ENCODE measurements around the gene STX3.

The STX3 gene

GRCh38 chr11:59754859-59755700 lies at the start of gene STX3:
Gene STX3 (plus strand): TSS chr11:59755376. CDS start chr11:59755606, 230 bp downstream.
- DNase-seq (ENCODE audit: low read depth), result peak; percentile 58
- peak within 1 kb of the TSS; percentile 85 for H3K4me3 ChIP-seq (ENCODE audit: low read length)
- TF ChIP-seq, protein P1, sequence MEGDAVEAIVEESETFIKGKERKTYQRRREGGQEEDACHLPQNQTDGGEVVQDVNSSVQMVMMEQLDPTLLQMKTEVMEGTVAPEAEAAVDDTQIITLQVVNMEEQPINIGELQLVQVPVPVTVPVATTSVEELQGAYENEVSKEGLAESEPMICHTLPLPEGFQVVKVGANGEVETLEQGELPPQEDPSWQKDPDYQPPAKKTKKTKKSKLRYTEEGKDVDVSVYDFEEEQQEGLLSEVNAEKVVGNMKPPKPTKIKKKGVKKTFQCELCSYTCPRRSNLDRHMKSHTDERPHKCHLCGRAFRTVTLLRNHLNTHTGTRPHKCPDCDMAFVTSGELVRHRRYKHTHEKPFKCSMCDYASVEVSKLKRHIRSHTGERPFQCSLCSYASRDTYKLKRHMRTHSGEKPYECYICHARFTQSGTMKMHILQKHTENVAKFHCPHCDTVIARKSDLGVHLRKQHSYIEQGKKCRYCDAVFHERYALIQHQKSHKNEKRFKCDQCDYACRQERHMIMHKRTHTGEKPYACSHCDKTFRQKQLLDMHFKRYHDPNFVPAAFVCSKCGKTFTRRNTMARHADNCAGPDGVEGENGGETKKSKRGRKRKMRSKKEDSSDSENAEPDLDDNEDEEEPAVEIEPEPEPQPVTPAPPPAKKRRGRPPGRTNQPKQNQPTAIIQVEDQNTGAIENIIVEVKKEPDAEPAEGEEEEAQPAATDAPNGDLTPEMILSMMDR (conservative IDR thresholded peaks at IDR 0.05; ENCODE audit: low read length), result no peak

GRCh38 chr11:59706518-59707285 lies 48.5 kb upstream of the STX3 start:
- no peak overlapping the region for H3K4me3 ChIP-seq (ENCODE audit: low read length)
- peak; percentile 74 for DNase-seq (ENCODE audit: low read depth)
- TF ChIP-seq, protein P1 (conservative IDR thresholded peaks at IDR 0.05; ENCODE audit: low read length), result no peak

DNA sequence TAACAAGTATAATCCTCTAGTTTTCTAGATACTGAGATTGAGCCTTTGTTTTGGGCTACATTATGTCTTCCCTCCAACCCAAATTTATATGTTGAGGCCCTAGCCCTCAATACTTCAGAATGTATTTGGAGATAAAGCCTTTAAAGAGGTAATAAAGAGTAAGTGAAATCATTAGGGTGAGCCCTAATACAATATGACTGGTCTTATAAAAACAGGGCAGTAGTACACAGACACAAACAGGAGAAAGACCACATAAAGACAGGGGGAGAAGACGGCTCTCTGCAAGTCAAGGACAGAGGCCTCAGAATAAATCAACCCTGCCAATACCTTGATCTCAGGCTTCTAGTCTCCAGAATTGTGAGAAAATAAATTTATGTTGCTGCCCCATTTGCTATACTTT lies 47.8 kb upstream of the STX3 start:
- H3K4me3 ChIP-seq (ENCODE audit: low read length), result no peak overlapping the region
- TF ChIP-seq, protein P1 (conservative IDR thresholded peaks at IDR 0.05; ENCODE audit: low read length), result no peak

DNA sequence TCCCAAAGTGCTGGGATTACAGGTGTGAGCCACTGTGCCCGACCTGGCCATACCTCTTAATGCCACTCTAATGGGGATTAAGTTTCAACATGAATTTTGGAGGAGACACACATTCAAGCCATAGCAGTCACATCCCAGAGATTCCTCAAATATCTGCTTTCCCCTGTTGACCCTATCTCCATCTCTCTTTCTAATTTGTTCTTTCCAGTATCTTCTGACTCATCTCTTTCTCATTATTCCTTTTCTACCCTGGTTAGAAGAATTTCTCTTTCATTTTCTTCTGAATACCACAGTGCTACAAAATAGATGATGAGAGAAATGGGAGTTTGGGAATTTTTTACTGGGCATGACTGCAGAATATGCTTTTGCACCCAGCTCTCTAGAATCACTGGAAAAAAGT lies 46.6 kb upstream of the STX3 start:
- no peak overlapping the region for H3K4me3 ChIP-seq (ENCODE audit: low read length)
- DNase-seq (ENCODE audit: low read depth), result peak; percentile 16
- TF ChIP-seq, protein P1 (conservative IDR thresholded peaks at IDR 0.05; ENCODE audit: low read length), result no peak

More for the DNA sequence above, 47.8 kb upstream of the STX3 start:
- no peak for DNase-seq (ENCODE audit: low read depth)

DNA sequence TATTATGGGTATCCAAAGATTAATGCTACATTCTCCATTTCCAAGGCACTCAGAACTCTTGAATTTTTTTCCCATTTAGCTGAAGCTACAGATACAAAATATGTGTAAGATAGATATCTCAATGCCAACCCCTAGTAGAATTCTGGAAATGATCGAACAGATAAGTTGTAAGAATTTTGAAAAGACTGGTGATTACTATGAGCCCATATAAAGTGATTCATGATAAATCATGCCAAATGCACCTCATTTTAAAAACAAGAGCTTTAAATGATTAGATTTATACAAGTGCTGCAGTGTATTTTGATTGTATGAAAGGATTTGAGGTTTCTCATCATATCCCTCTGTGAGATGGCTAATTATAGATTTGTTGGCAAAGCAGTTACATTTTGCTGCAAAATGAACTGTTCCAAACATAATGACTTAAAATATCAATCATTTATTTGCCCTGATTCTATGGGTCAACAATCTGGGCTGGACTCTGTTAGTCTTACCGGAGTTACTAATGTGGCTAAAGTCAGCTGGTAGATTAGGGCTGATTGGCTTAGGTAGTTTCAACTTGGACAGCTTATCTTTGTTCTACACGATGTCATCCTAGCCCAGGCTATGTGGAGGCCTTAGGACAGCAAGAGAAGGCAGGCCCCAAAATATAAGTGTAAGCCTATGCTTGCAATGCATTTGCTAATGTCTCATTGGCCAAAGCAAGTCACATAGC lies 44.9 kb upstream of the STX3 start:
- DNase-seq (ENCODE audit: low read depth), result no peak
- H3K4me3 ChIP-seq (ENCODE audit: low read length), result no peak overlapping the region
- TF ChIP-seq, protein P1 (conservative IDR thresholded peaks at IDR 0.05; ENCODE audit: low read length), result no peak

GRCh38 chr11:59713745-59714144 lies 41.4 kb upstream of the STX3 start, which contains the start of gene OR10V1:
Gene OR10V1 (minus strand): TSS chr11:59713845. CDS start chr11:59713845, 0 bp downstream.
- no peak for DNase-seq (ENCODE audit: low read depth)
- TF ChIP-seq, protein P1 (conservative IDR thresholded peaks at IDR 0.05; ENCODE audit: low read length), result no peak
- no peak within 1 kb of the TSS for H3K4me3 ChIP-seq (ENCODE audit: low read length)
